HG03103 (cell line): ENCODE results near the gene LENG8.
"Not testable (repeated sequence)": the region's sequence is repeated elsewhere in the genome, so short reads cannot be mapped to it uniquely, and the experiment has no call there.

Source experiments
- ATAC-seq: cut with Tn5 transposase; IDR thresholded peaks from one replicate; pipeline ENCODE4 v1.9.1; 2021; ENCODE audit warnings: low read depth; ENCODE audit not compliant: unreplicated experiment

Gene LENG8

DNA sequence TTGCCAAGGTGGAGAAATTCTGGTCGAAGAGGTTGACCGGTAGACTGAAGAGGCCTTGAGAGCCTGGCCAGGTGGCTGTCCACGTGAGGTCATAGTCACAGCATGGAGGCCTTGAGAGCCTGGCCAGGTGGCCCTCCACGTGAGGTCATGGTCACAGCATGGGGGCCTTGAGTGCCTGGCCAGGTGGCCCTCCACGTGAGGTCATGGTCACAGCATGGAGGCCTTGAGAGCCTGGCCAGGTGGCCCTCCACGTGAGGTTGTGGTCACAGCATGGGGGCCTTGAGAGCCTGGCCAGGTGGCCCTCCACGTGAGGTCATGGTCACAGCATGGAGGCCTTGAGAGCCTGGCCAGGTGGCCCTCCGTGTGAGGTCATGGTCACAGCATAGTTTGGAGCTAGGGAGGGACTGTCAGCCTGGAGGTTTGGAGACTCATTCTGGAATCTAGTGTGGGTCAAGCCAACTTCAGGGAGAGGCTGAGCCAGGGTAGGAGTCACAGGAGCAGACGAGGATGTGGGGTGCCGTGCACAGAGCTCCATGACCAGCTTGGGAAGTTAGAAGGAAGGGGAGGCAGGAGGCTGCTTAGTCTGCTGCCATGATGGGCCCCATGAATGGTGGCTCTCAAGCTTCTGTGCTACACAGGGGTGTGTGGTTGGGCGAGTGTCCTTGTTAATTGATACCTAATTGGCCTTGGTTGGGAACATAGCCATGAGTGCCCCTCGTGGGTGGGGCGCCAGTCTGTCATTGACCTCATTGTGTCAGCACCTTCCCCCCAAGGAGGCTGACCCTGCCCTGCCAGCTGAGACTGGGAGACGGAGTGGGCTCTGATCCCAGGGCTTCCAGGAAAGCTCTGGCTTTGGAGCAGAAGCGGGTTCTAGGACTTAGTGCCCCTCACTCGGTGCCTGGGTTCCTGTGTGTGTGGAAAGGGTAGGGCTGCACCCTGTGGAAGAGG is 10.6 kb downstream of the LENG8 start:
- no peak for ATAC-seq

DNA sequence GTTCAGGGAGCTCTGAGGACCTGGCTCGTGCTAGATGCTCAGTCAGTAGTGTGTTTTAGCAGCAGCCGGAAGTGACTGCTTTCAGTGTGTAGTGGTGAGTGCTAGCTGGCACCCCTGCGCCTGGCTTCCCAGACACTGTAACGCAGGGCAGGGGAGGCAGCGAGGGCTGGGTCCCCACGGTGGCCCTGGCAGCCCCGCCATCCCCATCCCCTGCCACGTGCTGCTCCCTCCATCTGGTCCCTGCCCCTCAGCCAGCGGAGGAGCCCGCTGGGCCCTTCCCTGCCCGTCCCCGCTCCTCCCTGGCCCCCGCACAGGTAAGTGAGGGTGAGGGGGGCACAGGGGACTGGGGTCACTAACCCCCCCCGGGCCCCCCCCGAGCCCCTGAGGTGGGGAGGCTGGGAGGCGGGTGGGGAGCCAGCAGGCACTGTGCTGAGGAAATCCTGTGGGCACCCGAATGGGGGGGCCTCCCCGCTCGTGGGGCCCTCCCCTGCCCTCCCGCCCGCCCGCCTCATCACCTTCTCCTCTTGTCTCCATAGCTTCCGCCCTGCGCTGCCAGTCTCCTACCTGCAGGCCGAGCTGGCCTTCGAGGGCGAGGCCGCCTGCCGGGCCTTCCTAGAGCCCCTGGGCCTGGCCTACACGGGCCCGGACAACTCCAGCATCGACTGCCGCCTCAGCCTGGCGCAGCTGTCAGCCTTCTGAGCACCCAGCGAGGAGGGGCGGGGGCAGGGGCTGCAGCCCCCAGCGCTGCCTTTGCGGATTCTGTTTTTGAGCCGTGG is 11.4 kb downstream of the LENG8 start:
- no peak for ATAC-seq

DNA sequence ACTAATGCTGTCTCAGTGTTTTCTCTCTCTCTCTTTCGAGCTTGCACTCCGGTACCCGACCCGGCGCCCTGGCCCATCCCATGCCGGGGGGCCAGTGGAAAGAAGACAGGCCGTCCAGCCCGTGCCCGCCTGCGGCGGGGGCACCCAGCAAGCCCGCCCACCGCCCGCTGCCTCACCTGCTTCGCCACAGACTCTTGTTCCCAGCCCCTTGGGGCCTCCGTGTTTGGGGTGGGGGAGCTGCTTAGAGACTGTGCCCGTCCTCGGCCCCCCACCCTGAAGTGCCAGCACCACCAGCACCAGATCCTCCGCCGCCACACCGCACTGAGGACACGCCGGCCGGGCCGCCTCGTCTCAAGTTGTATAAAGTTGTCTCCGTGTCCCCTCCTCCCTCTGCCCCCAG is 12.2 kb downstream of the LENG8 start:
- no peak for ATAC-seq

DNA sequence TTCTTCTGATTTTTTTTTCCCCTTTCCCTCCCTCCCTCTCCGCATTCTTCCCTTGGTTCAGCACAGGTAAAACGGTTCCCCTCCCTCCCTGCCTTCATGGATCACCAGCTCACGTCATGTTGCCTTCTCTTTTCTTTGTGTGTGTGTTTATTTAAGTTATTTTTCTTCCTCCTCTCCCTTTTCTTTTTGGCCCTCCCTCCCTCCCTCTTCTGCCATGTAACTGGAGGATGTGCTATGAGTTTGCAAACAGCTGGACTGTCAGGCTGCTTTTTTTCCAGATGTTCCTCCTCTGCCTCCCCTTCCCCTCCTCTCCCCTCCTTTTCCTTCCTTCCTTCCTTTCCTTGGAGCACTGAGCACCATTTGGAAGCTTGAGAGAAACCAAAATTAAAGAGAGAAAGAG is 12.6 kb downstream of the LENG8 start:
- ATAC-seq: no peak

DNA sequence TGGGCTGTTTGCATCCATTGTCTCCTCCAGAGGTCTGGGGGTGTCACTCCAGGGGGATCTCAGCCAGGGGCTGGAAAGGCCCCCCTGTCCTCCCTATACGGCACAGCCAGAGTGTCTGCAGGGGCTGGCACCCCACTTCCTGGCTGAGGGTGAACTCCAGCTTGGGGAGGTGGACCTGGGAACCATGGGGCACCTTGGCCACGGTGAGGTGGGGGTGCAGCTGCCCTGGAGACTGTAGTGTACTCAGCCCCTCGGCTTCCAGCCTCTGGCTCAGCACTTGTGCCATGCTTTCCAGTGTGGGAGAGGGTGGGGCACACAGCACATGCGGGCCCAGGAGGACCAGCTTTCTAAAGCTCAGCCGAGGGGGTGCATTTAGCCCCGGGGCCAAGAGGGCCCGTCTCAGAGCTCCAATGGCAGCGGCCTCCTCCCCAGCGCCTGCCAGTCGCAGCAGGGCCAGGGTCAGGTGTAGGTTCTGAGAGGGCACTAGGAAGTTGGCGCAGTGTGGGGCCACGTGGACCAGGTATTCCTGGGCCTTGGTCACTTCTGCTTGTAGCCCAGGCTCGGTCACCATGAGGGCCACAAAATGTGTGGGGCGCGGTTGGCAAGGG is 13.2 kb downstream of the LENG8 start:
- no peak for ATAC-seq

DNA sequence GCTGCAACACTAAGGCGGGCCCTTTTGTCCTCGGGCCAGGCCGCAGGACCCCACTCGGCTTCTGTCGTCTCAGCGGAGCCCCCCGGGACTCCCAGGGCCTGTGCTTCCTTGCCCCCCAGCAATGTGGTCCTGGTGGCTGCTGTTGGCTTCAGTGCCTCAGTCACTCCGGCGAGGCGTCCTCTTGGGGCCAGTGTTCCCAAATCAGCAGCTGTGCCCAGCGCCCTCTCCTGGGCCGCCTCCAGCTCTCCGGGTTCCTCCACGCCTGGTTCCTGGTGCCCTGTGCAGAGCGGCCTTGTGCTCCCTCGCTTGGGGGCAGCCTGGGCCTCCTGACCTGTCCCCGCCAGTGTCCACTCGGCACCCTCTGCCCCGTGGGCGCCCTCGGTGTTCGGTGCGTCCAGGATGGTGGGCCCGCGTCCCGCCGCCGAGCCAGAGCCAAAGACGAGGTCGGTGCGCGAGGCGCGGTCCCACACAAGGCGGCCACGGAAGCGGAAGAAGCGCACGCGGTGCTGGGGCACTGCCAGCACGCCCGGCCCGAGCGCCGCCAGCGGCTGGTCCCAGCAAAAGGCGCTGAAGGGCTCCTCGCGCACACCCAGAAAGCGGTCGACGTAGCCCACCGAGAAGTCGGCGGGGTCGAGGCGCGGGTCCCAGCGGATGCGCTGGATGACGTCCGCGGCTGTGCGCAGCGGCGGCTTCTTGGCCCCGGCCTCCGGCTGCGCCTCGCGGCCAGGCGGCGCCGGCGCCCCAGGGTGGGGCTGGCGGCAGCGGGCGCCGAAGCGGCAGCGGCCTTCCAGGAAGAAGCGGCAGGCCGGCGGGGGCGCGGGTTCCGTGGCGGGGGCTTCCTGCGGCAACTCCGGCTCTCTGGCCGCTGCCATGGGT is 13.9 kb downstream of the LENG8 start:
- ATAC-seq: peak; percentile 16

DNA sequence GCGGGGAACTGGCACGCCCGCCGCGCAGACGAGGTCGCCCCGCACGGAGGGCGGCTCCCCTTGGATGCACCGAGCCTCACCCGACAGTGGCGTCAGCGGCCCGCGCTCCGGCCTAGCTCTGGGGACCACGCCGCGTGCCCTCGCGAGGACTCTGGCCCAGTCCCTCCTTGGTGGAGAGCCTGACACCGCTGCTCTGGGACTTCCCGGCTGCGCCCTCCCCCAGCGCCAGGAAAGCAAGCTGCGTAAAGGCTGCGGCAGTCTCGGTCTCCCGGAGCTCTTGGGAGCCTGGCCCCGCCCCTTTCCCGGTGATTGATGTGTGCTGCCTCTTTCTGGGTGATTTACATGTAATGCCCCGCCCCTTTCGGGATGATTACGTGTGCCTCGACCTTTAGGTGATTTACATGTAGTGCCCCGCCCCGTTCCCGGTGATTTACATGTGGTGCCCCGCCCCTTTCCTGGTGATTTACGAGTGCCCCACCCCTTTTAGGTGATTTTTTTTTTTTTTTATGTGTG is 14.6 kb downstream of the LENG8 start, which contains the start of gene LENG9:
TSS of gene LENG9 (minus strand) at position 248 of the 513 bp plus-strand sequence. CDS start 252 bp downstream, outside the sequence.
- peak; percentile 55 for ATAC-seq

DNA sequence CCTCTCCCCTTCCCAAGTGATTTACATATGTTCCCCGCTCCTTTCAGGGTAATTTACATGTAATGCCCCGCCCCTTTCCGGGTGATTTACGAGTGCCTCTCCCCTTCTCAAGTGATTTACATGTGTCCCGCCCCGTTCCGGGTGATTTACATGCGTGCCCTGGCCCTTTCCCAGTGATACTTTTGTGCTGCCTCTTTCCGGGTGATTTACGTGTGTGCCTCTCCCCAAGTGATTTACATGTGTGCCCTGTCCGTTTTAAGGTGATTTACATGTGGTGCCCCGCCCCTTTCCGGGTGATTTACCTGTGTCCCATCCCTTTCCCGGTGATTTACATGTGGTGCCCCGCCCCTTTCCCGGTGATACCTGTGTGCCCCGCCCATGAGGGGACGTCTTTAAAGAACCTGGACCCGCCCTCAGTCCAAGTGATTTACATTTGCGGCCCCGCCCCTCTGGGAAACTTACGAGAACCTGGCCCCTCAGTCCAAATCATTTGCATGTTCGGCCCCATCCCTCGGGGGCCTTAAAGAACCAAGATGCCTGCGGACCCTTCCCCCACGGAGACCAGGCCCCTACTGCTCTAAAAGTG is 15.1 kb downstream of the LENG8 start:
- ATAC-seq: peak; percentile 34

DNA sequence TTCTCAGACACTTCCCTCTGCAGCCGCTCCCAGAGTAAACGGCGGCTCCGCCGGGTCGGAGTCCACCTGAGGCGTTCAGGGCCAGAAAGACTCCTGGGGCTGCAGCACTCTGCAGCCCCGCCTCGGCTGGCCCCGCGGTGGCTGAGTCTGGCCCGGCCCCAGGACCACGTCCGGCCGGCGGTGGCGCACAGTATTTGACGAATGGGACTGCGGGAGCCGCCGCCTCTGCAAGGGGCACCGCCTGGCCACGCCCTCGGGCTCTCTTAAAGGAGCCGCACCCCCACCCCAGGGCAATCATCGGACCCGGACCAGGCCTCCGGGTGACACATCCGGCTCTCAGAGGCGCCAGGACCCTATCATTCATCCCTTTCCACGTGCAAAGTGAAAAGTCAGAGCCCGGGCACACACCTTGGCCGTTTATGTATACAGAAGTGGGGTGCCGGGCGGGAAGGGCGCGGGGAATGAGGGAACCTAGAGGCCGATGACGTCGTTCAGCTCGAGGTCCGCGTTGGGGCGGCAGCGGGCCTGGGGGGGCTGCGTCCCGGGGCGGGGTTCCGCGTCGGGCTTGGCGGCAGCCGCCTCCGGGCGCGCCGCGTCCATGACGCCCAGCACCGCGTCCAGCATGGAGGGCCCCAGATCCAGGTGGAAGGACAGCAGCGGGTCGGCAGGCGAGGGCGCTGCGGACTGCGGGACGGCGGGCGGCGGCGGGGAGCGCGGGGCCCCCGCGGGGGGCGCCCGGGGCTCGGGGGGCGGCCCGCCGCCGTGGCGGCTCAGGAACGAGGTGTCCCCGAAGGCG is 15.8 kb downstream of the LENG8 start:
- ATAC-seq: peak; percentile 31

DNA sequence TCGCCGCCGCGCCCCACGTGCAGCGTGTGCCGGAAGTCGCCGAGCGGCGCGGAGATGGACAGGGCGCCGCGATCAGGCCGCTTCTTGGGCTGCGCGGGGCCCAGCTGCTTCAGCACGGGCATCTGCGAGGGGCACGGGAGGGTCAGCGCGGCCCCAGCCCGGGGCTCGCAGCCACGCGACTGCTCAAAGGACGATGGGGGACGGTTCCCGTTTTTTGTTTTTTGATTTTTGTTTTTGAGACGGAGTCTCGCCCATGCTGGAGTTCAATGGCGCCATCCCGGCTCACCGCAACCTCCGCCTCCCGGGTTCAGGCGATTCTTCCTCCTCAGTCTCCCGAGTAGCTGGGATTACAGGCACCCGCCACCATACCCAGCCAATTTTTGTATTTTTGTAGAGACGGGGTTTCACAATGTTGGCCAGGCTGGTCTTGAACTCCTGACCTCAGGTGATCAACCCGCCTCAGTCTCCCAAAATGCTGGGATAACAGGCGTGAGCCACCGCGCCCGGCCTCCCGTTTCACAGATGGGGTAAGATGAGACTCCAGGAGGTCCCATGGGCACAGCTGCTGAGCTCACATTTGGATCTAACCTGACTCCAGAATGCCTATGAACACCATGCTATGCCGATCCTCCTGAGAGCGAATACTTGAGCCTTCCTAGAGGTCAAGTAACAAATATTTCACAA is 16.6 kb downstream of the LENG8 start:
- no peak for ATAC-seq

DNA sequence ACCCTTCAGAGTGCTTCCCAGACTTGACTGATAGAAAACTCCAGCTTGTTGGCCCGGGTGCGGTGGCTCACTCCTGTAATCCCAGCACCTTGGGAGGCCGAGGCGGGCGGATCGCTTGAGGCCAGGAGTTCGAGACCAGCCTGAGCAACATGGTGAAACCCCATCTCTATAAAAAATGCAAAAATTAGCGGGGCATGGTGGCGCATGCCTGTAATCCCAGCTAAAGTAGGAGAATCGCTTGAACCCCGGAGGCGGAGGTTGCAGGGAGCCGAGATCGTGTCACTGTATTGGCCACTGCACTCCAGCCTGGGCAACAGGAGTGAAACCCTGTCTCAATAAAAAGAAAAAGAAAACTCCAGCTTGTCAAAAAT is 17.1 kb downstream of the LENG8 start:
- not testable (repeated sequence) for ATAC-seq

DNA sequence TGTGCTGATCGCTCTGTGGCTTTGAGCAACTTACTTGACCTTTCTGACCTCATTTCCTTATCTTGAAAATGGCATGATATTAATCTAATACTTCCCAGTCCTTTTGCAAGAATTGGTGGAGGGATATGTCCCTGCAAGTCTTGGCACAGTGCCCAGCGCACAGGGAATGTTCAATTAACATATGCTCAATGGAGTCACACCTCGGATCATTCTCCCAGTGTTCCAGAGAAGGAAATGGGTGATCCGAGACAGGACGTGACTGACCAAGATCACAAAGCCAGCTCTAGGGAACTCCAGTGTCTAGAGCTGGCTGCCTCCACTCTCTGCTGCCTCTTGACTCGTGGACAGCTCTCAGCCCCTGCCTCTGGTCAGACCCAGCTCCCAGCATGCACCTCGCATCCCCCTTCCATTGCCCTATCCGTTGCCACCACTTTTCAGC is 20.5 kb downstream of the LENG8 start:
- no peak for ATAC-seq

DNA sequence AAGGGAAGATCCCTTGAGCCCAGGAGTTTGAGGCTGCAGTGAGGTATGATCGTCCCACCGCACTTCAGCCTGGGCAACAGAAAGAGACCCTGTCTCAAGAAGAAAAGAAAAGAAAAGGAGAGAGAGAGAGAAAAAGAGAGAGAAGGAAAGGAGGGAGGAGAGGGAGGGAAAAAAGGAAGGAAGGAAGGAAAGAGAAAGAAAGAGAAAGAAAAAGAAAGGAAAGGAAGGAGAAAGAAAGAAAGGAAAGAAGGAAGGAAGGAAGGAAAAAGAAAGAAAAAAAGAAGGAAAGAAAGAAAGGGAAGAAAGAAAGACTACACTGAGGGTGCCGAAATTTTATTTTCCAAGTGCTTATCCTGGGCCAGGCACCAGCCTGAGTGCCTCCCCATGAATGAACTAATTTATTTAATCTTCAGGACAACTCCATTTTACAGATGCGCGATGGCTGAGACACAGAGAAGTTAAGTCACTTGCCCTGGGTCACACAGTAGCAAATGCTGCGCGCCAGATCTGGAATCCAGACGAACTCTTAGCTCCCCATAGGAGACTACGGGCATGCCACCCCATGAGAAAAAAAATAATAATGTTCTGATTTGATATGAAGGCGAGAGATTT is 21.4 kb downstream of the LENG8 start:
- ATAC-seq: no peak

DNA sequence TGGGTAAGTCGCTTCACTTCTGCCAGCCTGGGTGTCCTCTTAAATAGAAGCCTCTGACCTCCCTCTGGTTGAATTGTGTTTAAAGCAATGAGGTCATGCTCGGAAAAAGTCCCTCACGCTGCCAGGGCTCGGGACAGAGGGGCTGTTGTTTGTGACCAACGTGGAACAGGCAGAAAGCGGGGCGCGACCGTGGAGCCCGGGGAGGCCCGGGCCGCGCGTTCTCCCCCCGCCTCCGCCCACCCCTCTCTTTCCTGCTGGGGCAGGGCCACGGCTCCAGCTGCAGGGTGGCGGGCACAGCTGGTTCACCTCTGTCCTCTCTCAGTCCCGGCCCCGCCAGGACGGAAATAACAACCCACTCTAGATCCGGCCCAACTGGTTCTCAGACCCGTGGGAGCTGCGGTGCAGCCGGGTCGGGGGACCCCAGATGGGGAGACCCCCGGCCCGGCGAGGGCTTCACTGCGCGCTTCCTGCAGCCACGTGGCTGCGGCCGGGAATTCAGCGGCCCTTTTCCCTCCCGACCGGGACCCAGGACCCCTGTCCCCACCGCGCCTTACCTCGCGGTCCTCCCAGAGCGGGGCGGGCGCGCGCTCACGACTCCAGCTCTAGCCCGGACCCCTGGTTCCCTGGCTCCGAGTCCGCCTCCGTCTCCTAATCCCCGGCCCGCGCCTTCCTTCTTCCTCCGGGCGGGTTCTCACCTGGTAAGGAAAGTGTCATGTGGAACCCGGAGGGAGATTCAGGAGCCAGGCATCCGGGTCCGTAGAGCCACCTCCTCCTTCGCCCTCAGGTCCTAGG is 22.2 kb downstream of the LENG8 start:
- no peak for ATAC-seq

DNA sequence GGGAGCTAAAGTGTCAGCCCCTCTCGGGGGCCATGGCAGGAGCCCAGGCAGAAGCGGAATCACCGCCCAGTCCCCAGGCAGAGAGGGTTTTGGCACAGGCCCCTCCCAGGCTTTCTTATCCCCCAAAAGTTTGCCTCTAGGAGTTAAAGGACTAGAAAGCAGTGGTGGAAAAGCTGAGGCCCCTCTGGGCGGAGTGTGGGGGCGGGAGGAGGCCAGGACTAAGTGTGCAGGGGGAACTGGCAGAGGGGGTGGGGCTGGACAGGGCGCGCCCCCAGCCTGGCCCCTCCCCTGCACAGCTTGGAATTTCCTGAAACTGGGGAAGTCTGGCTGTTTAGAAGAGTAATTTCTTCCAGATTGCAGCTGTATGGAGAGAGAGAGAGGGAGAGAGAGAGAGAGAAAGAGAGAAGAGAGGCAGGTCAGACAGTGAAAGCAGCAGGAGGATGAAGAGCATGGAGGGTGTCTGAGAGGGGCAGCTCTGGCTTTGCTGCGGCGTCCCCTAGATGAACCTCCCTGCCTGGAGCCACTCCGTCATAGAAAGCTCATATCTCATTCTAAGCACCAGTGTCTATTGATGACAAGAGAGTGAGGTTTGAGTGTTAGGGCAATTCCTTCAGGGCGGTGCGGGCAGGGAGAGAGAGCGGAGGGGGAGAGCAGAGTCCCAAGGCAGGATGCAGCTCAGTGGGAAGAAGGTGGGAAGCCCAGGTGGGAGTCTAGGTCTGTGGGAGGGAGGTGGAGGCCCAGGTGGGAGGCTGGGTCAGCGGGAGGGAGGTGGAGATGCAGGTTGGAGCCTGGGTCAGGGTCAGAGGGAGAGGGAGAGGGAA is 24.3 kb downstream of the LENG8 start, which contains the start of gene CDC42EP5:
TSS of gene CDC42EP5 (minus strand) at position 226 of the 821 bp plus-strand sequence. CDS start 7,749 bp downstream, outside the sequence.
- ATAC-seq: no peak

DNA sequence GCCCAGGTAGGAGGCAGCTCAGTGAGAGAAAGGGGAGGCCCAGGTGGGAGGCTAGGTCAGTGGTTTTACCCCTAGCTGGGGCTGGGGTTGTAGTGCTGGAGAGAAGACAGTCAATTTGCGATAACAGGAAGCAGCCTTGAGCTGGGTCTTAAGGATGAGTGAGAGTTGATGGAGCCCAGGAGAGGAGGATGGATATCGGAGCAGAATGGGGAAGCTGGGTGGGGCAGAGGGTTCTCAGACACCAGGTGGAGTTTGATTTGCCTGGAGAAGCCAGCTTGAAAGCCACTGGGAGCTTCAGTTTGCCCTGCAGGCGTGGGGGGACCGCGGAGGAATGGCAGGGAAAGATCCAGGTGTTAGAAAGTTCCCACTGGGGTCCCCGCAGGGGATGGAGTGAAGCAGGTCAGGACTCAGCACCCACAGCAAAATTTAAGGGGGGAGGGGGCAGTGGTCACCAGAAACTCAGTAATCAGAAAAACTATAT is 24.9 kb downstream of the LENG8 start:
- no peak for ATAC-seq
